ENCODE measurements around the gene UBE2L3. TPM values are rescaled to one million over a fixed set of nuclear protein-coding genes. Genes with fewer than 3 reads are reported as not detected.
"Not testable (repeated sequence)": the region's sequence is repeated elsewhere in the genome, so short reads cannot be mapped to it uniquely, and the experiment has no call there.

UBE2L3 gene
- total RNA-seq, 1 donor from 2014 or later: 21.9 TPM

DNA sequence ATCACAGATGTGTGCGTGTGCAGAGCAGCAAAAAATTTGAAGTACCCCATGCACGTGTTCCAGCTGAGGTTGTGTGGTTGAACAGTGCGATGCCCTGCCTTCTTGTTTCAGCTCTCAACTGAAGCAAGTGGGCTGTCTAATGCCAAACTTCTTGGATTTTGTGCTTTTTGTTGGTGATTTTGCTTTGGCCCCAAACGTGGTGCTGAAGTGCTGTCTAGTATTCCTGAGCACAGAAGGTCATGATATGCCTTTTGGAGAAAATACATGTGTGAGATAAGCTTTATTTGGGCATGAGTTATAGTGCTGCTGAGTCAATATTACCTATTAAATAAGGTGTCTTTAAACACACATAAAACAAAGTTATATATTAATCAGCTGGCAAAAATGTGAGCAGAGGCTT, 48.2 kb downstream of the UBE2L3 start:
- H3K36me3 ChIP-seq (ENCODE audit: control insufficient read depth in 3 of 3, insufficient read depth in 3 of 3, low read length in 3 of 3): peaks cover 15 to 28% (median 18%) of the 10 kb centered on the region in 3 donors
- H3K27me3 ChIP-seq (ENCODE audit: control insufficient read depth in 3 of 3, insufficient read depth in 3 of 3, low read length in 3 of 3): no peaks in the 10 kb centered on the region
- no peak overlapping the region for H3K9ac ChIP-seq (ENCODE audit: low read depth in 1 of 3, low read length in 3 of 3)
- no peak overlapping the region for H3K4me3 ChIP-seq (ENCODE audit: low read length in 3 of 3)
- H3K4me1 ChIP-seq (ENCODE audit: control insufficient read depth in 3 of 3, insufficient read depth in 3 of 3, low read length in 3 of 3): peaks cover 0 to 4% (median 0%) of the 10 kb centered on the region in 3 donors
- H3K9me3 ChIP-seq (ENCODE audit: control insufficient read depth in 3 of 3, low read length in 3 of 3): no peaks in the 10 kb centered on the region
- H3K27ac ChIP-seq (ENCODE audit: low read depth, low read length): no peak overlapping the region

DNA sequence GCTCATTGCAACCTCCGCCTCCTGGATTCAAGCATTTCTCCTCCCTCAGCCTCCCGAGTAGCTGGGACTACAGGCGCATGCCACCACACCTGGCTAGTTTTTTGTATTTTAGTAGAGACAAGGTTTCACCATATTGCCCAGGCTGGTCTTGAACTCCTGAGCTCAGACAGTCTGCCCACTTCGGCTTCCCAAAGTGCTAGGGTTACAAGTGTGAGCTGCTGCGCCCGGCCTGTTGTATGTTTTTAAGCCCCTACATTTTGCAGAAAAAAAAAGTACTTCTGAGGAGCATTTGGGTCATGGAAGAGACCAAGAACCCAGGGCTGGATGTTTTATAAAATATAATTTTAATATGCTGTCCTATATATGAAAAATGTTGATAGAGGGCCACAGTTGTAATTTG, 49.8 kb downstream of the UBE2L3 start:
- H3K9me3 ChIP-seq (ENCODE audit: control insufficient read depth in 3 of 3, low read length in 3 of 3); H3K4me3 ChIP-seq (ENCODE audit: low read length in 3 of 3); H3K27ac ChIP-seq (ENCODE audit: low read depth, low read length); H3K9ac ChIP-seq (ENCODE audit: low read depth in 1 of 3, low read length in 3 of 3); H3K27me3 ChIP-seq (ENCODE audit: control insufficient read depth in 3 of 3, insufficient read depth in 3 of 3, low read length in 3 of 3): not testable (repeated sequence)
- Histone ChIP-seq H3K4me1 (ENCODE audit: control insufficient read depth in 3 of 3, insufficient read depth in 3 of 3, low read length in 3 of 3) (peaks cover 0 to 14% (median 2%) of the 10 kb centered on the region in 3 donors), H3K36me3 (ENCODE audit: control insufficient read depth in 3 of 3, insufficient read depth in 3 of 3, low read length in 3 of 3) (peaks cover 4 to 14% (median 6%) of the 10 kb centered on the region in 3 donors)

DNA sequence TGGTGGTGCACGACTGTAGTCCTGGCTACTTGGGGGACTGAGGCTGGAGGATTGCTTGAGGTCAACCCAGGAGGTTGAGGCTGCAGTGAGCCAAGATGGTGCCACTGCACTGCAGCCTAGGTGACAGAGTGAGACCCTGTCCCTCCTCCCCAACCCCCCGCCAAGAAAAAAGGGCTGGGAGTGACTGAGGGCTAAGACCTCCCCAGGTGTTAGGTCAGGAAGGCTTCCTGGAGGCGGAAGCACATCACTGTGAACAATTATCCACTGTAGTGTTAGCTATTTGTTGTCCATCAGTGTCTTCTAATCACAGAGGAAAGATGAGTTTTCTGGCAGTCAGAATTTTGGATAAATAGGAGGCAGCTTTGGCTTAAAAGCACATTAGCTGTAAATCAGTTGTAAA, 53.5 kb downstream of the UBE2L3 start:
- Histone ChIP-seq H3K9ac (ENCODE audit: low read depth in 1 of 3, low read length in 3 of 3) (no peak overlapping the region), H3K36me3 (ENCODE audit: control insufficient read depth in 3 of 3, insufficient read depth in 3 of 3, low read length in 3 of 3) (peaks cover 0 to 5% (median 1%) of the 10 kb centered on the region in 3 donors), H3K9me3 (ENCODE audit: control insufficient read depth in 3 of 3, low read length in 3 of 3) (no peaks in the 10 kb centered on the region), H3K4me3 (ENCODE audit: low read length in 3 of 3) (no peak overlapping the region), H3K27ac (ENCODE audit: low read depth, low read length) (no peak overlapping the region), H3K27me3 (ENCODE audit: control insufficient read depth in 3 of 3, insufficient read depth in 3 of 3, low read length in 3 of 3) (no peaks in the 10 kb centered on the region), H3K4me1 (ENCODE audit: control insufficient read depth in 3 of 3, insufficient read depth in 3 of 3, low read length in 3 of 3) (peaks cover 25 to 45% (median 30%) of the 10 kb centered on the region in 3 donors)

DNA sequence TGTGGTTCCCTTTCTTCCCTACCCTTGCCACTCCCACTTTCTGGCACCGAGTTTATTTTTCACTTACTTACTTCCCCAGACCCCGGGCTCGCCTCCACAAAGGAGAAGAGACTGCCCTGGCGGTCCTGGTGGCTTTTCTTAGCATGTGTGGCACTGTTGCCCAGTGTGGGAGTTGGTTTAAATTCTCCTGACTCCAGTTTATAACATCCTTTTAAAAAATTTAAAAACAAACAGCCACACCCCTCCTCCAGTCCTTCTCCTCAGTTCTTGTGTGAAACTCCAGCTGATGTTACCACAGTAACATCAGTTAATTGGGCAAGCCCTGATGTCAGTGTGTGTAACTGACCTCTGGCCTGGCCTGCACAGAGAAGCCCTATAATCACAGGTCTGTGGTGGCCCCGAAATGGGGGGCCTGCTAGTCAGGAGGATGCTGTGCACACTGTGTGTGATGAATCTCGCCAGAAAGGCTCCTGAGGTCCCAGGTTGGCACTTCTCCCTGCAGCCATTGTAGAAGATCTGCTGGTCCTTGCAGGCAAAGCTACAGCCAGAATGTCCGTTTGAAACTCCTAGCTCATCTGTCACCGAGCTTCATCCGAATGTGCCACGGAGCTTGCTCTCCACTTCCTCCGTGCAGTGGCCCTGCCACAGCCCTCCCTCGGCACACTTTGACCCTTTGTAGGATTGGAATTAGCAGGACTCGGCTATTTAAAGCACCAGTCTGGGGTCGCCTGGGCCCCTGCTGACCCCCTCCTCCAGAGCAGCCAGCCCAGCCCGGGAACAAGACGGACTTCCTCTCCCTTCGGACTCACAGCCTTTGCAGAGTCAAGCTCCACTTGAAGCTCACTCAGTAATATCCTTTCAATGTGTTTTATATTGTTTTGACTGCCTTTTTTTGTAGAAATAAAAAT, 54.8 kb downstream of the UBE2L3 start:
- Histone ChIP-seq H3K9ac (ENCODE audit: low read depth in 1 of 3, low read length in 3 of 3) (no peak overlapping the region), H3K4me1 (ENCODE audit: control insufficient read depth in 3 of 3, insufficient read depth in 3 of 3, low read length in 3 of 3) (peaks cover 25 to 56% (median 30%) of the 10 kb centered on the region in 3 donors), H3K36me3 (ENCODE audit: control insufficient read depth in 3 of 3, insufficient read depth in 3 of 3, low read length in 3 of 3) (peaks cover 0 to 7% (median 1%) of the 10 kb centered on the region in 3 donors), H3K4me3 (ENCODE audit: low read length in 3 of 3) (no peak overlapping the region), H3K9me3 (ENCODE audit: control insufficient read depth in 3 of 3, low read length in 3 of 3) (no peaks in the 10 kb centered on the region), H3K27ac (ENCODE audit: low read depth, low read length) (no peak overlapping the region), H3K27me3 (ENCODE audit: control insufficient read depth in 3 of 3, insufficient read depth in 3 of 3, low read length in 3 of 3) (no peaks in the 10 kb centered on the region)

DNA sequence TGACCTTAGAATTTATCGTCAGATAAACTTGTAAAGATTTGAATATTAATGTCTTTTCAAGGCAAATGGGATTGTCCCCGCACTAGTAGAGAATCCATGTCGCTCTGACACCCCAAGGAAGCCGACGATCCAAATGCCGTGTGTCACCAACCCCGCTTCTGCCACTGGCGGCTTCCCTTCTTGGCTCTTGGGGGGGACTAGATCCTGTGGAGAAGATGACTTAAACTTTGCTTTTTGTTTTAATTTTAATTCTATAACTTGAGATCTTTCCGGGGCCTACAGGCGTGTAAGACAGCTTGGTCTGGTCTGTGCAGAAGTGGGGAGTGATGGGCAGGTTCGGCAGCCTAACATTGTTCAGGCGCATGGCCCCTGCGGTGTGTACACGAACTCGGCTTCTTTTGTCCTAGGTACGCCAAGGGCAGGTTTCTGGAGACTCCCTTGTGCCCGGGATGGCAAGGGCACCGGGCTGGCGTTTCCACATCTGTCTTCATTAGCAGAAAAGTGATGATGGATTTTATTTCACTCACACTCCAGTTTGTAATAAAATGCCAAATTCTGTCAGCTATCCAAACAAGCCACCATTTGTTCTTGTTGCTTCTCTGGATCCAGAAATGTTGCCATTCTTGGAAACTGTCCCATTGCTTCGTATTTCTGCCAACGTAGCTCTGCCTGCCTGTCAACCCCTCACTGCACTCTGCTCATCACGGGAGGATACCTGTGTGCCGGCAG, 55.6 kb downstream of the UBE2L3 start:
- Histone ChIP-seq H3K27me3 (ENCODE audit: control insufficient read depth in 3 of 3, insufficient read depth in 3 of 3, low read length in 3 of 3) (no peaks in the 10 kb centered on the region), H3K9me3 (ENCODE audit: control insufficient read depth in 3 of 3, low read length in 3 of 3) (no peaks in the 10 kb centered on the region), H3K4me1 (ENCODE audit: control insufficient read depth in 3 of 3, insufficient read depth in 3 of 3, low read length in 3 of 3) (peaks cover 25 to 56% (median 30%) of the 10 kb centered on the region in 3 donors), H3K4me3 (ENCODE audit: low read length in 3 of 3) (no peak overlapping the region), H3K27ac (ENCODE audit: low read depth, low read length) (no peak overlapping the region), H3K36me3 (ENCODE audit: control insufficient read depth in 3 of 3, insufficient read depth in 3 of 3, low read length in 3 of 3) (peaks cover 0 to 7% (median 1%) of the 10 kb centered on the region in 3 donors), H3K9ac (ENCODE audit: low read depth in 1 of 3, low read length in 3 of 3) (peak overlapping the region in 1 of 3 donors; percentile 23)

DNA sequence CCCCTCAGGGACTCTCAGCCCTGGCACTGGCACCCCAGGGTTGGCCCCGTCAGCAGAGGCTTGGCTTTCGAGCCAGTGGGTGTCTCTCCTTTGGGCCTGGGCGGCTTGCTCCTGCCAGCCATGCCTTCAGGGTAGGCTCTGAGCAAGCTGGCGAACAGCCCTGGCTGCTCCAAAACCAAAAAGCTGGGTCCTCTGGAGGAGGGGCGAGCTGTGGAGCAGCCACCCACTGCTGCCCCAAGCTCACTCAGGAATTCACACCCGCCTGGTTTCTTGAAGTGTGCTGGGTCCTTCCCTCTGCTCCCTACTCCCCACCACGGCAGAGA, 56.1 kb downstream of the UBE2L3 start:
- Histone ChIP-seq H3K4me3 (ENCODE audit: low read length in 3 of 3) (no peak overlapping the region), H3K9me3 (ENCODE audit: control insufficient read depth in 3 of 3, low read length in 3 of 3) (no peaks in the 10 kb centered on the region), H3K27me3 (ENCODE audit: control insufficient read depth in 3 of 3, insufficient read depth in 3 of 3, low read length in 3 of 3) (no peaks in the 10 kb centered on the region), H3K27ac (ENCODE audit: low read depth, low read length) (no peak overlapping the region), H3K9ac (ENCODE audit: low read depth in 1 of 3, low read length in 3 of 3) (peak overlapping the region in 2 of 3 donors; percentile 33 to 50), H3K4me1 (ENCODE audit: control insufficient read depth in 3 of 3, insufficient read depth in 3 of 3, low read length in 3 of 3) (peaks cover 25 to 56% (median 30%) of the 10 kb centered on the region in 3 donors), H3K36me3 (ENCODE audit: control insufficient read depth in 3 of 3, insufficient read depth in 3 of 3, low read length in 3 of 3) (peaks cover 0 to 7% (median 1%) of the 10 kb centered on the region in 3 donors)

DNA sequence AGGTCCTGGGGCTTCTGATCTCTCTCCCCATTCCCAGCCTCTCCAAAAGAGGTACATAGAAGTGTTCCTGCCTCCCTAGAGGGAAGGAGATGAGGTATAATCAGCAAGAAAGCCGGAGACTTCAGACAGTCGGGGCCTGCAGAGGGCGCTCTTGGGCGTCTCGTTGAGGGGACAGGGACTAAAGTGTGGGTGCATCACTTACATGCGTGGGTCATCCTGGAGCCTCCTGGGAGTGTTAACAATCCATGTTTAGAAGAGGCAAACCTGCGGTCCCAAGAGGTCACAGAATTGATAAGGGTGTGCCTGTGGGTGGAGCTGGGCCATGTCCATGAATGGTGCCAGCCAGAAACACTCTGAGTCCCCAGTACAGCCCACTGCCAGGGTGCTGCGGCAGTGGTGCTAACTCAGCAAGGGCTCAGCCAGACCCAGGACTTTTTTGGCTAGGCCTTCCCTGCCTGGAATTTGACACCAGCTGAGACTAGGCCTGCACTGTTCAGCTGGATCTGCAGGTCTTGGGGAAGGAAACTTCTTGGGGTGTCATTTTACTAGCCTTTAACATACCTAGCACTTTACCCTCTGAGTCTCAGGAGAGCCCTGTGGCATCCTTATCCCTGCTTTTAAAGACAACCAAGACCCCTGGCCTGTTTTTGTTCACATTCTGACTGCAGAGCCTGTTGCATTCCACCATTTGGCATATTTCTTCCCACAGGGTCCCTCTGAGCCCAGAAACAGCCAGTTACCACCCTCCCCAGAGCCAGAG, 56.8 kb downstream of the UBE2L3 start:
- H3K9me3 ChIP-seq (ENCODE audit: control insufficient read depth in 3 of 3, low read length in 3 of 3): no peaks in the 10 kb centered on the region
- peaks cover 29 to 59% (median 33%) of the 10 kb centered on the region in 3 donors for H3K4me1 ChIP-seq (ENCODE audit: control insufficient read depth in 3 of 3, insufficient read depth in 3 of 3, low read length in 3 of 3)
- no peak overlapping the region for H3K27ac ChIP-seq (ENCODE audit: low read depth, low read length)
- H3K4me3 ChIP-seq (ENCODE audit: low read length in 3 of 3): no peak overlapping the region
- H3K27me3 ChIP-seq (ENCODE audit: control insufficient read depth in 3 of 3, insufficient read depth in 3 of 3, low read length in 3 of 3): no peaks in the 10 kb centered on the region
- peaks cover 0 to 7% (median 1%) of the 10 kb centered on the region in 3 donors for H3K36me3 ChIP-seq (ENCODE audit: control insufficient read depth in 3 of 3, insufficient read depth in 3 of 3, low read length in 3 of 3)
- H3K9ac ChIP-seq (ENCODE audit: low read depth in 1 of 3, low read length in 3 of 3): peak overlapping the region in 2 of 3 donors; percentile 33 to 50

DNA sequence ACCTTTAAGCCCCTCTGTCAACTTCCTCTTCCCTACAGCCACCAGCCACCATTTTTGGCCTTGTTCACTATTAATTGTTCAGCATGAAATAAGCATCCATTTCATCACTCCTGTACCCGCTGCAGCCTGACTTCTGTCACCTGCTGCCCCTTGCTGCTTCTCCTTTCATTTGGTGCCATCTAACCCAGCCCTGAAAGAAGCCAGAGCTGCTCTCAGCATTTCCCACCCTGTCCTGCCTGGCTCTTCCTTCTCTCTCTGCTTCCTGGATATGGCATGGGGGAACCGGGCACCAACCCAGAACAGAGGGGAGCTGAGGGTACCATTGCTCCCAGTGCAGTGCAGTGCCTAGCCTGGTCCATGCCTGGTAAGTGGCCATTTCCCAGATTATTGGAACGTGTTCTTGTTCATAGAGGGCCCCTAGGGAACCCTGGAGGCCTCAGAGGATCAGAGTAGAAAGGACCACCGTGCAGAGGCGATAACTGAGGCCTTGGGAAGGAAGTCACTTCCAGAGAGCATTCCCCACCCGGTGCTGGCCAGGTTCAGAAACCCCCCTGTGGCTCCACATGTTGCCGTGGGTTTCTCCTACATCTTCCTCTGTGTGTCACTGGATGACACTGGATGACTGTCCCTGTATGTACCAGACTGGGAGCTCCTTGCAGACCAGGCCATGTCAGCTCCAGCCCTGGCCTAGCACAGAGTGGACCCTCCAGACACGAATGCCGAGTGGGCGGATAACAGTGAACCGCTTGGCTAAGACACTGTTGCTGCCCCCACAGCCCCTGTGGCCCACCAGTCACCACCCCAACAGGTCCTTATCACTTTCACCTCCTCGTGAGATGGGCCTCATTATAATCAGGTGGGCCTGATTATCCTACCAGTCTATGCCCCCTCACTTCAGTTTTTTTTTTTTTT, 57.6 kb downstream of the UBE2L3 start:
- Histone ChIP-seq H3K4me1 (ENCODE audit: control insufficient read depth in 3 of 3, insufficient read depth in 3 of 3, low read length in 3 of 3) (peaks cover 29 to 63% (median 38%) of the 10 kb centered on the region in 3 donors), H3K4me3 (ENCODE audit: low read length in 3 of 3) (no peak overlapping the region), H3K27ac (ENCODE audit: low read depth, low read length) (no peak overlapping the region), H3K9ac (ENCODE audit: low read depth in 1 of 3, low read length in 3 of 3) (peak overlapping the region in 1 of 3 donors; percentile 50), H3K36me3 (ENCODE audit: control insufficient read depth in 3 of 3, insufficient read depth in 3 of 3, low read length in 3 of 3) (peaks cover 0 to 7% (median 1%) of the 10 kb centered on the region in 3 donors), H3K27me3 (ENCODE audit: control insufficient read depth in 3 of 3, insufficient read depth in 3 of 3, low read length in 3 of 3) (no peaks in the 10 kb centered on the region), H3K9me3 (ENCODE audit: control insufficient read depth in 3 of 3, low read length in 3 of 3) (no peaks in the 10 kb centered on the region)
